Measurements from ENCODE around the gene UPK1B.
A peak's percentile ranks its signal among the peaks of the same experiment; 100 is the strongest.
"Not testable (repeated sequence)": the region's sequence is repeated elsewhere in the genome, so short reads cannot be mapped to it uniquely, and the experiment has no call there.

Gene UPK1B

DNA sequence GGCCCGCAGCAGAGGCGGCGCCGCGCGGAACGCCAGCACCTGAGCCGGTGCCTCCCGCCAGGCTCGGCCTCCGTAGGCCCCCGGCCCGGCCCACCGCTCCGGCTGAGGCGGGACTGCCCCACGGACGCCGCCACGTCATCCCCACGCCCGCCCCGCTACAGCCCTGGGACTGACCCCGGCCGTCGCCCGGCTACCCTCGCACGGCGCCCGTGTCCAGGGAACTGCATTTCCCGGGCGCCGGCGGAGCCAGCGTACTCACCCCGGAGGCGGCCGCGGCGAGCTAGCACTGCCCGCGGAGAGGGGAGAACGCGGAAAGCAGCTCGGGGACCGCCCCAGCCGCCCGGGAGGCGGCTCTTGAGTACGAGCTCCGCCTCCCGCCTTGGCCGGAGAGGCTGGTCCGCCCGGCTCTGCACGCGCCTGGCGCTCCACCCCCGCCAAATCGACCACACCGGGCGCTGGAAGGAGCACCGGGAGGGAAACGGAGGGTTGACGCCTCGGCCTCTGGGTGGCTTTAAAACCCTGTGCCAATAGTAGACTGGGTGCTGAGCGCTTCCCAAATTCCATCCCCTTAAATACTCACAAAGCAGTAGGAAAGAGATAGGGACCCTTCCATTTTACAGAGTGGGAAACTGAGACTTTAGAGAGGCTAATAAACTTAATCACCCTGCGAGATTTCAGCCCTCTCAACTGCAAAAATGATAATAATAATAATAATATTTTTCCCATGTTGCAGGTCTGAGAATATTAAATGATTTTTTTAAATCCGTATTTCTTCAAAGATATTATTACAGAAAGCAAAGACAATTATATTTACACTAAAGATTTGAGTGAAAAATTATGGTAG lies 67.4 kb downstream of the UPK1B start, which contains the start of gene B4GALT4 (continued):
- TF ChIP-seq, protein P1, sequence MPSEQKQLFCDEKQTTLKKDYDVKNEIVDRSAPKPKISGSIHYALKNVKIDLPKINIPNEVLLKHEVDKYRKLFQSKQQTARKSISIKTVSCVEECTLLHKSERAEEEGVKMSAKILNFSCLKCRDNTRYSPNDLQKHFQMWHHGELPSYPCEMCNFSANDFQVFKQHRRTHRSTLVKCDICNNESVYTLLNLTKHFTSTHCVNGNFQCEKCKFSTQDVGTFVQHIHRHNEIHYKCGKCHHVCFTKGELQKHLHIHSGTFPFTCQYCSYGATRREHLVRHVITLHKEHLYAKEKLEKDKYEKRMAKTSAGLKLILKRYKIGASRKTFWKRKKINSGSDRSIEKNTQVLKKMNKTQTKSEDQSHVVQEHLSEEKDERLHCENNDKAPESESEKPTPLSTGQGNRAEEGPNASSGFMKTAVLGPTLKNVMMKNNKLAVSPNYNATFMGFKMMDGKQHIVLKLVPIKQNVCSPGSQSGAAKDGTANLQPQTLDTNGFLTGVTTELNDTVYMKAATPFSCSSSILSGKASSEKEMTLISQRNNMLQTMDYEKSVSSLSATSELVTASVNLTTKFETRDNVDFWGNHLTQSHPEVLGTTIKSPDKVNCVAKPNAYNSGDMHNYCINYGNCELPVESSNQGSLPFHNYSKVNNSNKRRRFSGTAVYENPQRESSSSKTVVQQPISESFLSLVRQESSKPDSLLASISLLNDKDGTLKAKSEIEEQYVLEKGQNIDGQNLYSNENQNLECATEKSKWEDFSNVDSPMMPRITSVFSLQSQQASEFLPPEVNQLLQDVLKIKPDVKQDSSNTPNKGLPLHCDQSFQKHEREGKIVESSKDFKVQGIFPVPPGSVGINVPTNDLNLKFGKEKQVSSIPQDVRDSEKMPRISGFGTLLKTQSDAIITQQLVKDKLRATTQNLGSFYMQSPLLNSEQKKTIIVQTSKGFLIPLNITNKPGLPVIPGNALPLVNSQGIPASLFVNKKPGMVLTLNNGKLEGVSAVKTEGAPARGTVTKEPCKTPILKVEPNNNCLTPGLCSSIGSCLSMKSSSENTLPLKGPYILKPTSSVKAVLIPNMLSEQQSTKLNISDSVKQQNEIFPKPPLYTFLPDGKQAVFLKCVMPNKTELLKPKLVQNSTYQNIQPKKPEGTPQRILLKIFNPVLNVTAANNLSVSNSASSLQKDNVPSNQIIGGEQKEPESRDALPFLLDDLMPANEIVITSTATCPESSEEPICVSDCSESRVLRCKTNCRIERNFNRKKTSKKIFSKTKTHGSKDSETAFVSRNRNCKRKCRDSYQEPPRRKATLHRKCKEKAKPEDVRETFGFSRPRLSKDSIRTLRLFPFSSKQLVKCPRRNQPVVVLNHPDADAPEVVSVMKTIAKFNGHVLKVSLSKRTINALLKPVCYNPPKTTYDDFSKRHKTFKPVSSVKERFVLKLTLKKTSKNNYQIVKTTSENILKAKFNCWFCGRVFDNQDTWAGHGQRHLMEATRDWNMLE (tag by site-specific recombination; conservative IDR thresholded peaks at IDR 0.05; ENCODE audit: low read depth), result no peak
- TF ChIP-seq ZNF132 (tag by site-specific recombination; IDR thresholded peaks at IDR 0.05; ENCODE audit: borderline replicate concordance), result no peak
- peak; percentile 56; the same call in 1 of the 2 replicates for TF ChIP-seq ZNF335 (tag by site-specific recombination; conservative IDR thresholded peaks at IDR 0.05)
- TF ChIP-seq, protein P2, sequence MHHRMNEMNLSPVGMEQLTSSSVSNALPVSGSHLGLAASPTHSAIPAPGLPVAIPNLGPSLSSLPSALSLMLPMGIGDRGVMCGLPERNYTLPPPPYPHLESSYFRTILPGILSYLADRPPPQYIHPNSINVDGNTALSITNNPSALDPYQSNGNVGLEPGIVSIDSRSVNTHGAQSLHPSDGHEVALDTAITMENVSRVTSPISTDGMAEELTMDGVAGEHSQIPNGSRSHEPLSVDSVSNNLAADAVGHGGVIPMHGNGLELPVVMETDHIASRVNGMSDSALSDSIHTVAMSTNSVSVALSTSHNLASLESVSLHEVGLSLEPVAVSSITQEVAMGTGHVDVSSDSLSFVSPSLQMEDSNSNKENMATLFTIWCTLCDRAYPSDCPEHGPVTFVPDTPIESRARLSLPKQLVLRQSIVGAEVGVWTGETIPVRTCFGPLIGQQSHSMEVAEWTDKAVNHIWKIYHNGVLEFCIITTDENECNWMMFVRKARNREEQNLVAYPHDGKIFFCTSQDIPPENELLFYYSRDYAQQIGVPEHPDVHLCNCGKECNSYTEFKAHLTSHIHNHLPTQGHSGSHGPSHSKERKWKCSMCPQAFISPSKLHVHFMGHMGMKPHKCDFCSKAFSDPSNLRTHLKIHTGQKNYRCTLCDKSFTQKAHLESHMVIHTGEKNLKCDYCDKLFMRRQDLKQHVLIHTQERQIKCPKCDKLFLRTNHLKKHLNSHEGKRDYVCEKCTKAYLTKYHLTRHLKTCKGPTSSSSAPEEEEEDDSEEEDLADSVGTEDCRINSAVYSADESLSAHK (tag by site-specific recombination; IDR thresholded peaks at IDR 0.05), result no peak
- TF ChIP-seq ZNF23 (tag by site-specific recombination; IDR thresholded peaks at IDR 0.05; ENCODE audit: borderline replicate concordance), result no peak
- TF ChIP-seq SALL2 (tag by site-specific recombination; IDR thresholded peaks at IDR 0.05; ENCODE audit: borderline replicate concordance), result no peak
- TF ChIP-seq ZNF157 (tag by site-specific recombination; IDR thresholded peaks at IDR 0.05), result no peak
- no peak for TF ChIP-seq OSR2 (tag by site-specific recombination; IDR thresholded peaks at IDR 0.05)
- no peak for TF ChIP-seq ZNF202 (tag by site-specific recombination; IDR thresholded peaks at IDR 0.05; ENCODE audit: borderline replicate concordance)
- TF ChIP-seq ZNF404 (tag by site-specific recombination; IDR thresholded peaks at IDR 0.05), result no peak
- TF ChIP-seq GLI4 (tag by site-specific recombination; IDR thresholded peaks at IDR 0.05), result no peak

GRCh38 chr3:119242387-119243057 lies 69.1 kb downstream of the UPK1B start:
- CTCF ChIA-PET, result interaction anchor here (0.6 to 1.3 kb wide), 2 partner anchors 98 to 447 kb away, joined by 5 to 6 read pairs; no protein-coding TSS in a partner anchor
- H3K27ac ChIP-seq (ENCODE audit: extremely low read depth, low read depth, low read length); H3K9me3 ChIP-seq (ENCODE audit: control insufficient read depth, insufficient read depth, low read depth, low read length); POLR2A ChIA-PET; H3K4me3 ChIP-seq (ENCODE audit: low read depth, low read length); H3K4me1 ChIP-seq (ENCODE audit: control insufficient read depth, insufficient read depth, low read length); H3K36me3 ChIP-seq (ENCODE audit: control insufficient read depth in 2 of 2, insufficient read depth in 1 of 2, low read length in 2 of 2): not testable (repeated sequence)

- CTCF ChIA-PET; H3K4me3 ChIP-seq (ENCODE audit: low read depth, low read length); H3K9me3 ChIP-seq (ENCODE audit: control insufficient read depth, insufficient read depth, low read depth, low read length); POLR2A ChIA-PET; H3K27ac ChIP-seq (ENCODE audit: extremely low read depth, low read depth, low read length); H3K4me1 ChIP-seq (ENCODE audit: control insufficient read depth, insufficient read depth, low read length); H3K36me3 ChIP-seq (ENCODE audit: control insufficient read depth in 2 of 2, insufficient read depth in 1 of 2, low read length in 2 of 2): not testable (repeated sequence)
These were observed 69.7 kb downstream of the UPK1B start for GRCh38 chr3:119243058-119243529.
